WTC11 (cell line): ENCODE measurements around the gene EPO. TPM values are rescaled to one million over a fixed set of nuclear protein-coding genes. Genes with fewer than 3 reads are reported as not detected.

Source experiments
- ATAC-seq: fragments of 200-7000 bp; cut with Tn5 transposase; 2 replicates; pipeline ENCODE4 v1.10.0; 2021; ENCODE audit warnings: mild to moderate bottlenecking, moderate library complexity
- CTCF ChIA-PET: fragments of 300-600 bp; sonication (Branson Sonifier 250); formaldehyde crosslinking; loops from one replicate; lab custom pipeline; 2021; ENCODE audit warnings: antibody characterized with exemption; lab: Charles Lee
- POLR2A ChIA-PET: fragments of 350-600 bp; sonication (Branson Sonifier 250); formaldehyde crosslinking; loops from one replicate; lab custom pipeline; 2021; ENCODE audit warnings: antibody characterized with exemption; lab: Charles Lee
- DNase-seq: peaks from one replicate; pipeline ENCODE4 v3.0.0; 2021; ENCODE audit warnings: low spot score
- H3K27ac Mint-ChIP-seq: 2 replicates; pipeline ENCODE4 v1.8.0; 2021; ENCODE audit warnings: mixed read lengths
- H3K27me3 Mint-ChIP-seq: 2 replicates; pipeline ENCODE4 v1.8.0; 2021; ENCODE audit warnings: low read depth, mild to moderate bottlenecking, moderate library complexity, mixed read lengths
- H3K36me3 Mint-ChIP-seq: 2 replicates; pipeline ENCODE4 v1.8.0; 2021; ENCODE audit warnings: mixed read lengths
- H3K4me1 Mint-ChIP-seq: 2 replicates; pipeline ENCODE4 v1.8.0; 2022; ENCODE audit warnings: mixed read lengths
- H3K4me3 Mint-ChIP-seq: 2 replicates; pipeline ENCODE4 v1.8.0; 2021; ENCODE audit warnings: mild to moderate bottlenecking, moderate library complexity, mixed read lengths
- H3K9me3 Mint-ChIP-seq: 2 replicates; pipeline ENCODE4 v1.8.0; 2021; ENCODE audit warnings: mixed read lengths
- EMX1 ChIP-seq: fragments of 250-450 bp; sonication (Bioruptor Pico); IDR thresholded peaks from 2 replicates; pipeline ENCODE4 v1.8.0; 2021; ENCODE audit warnings: mild to moderate bottlenecking
- FOXP1 ChIP-seq: sonication (generic); formaldehyde crosslinking; IDR thresholded peaks from 2 replicates; pipeline ENCODE4 v1.8.0; 2022; ENCODE audit warnings: missing genetic modification reagents, mild to moderate bottlenecking, moderate library complexity, borderline replicate concordance
- IRF1 ChIP-seq: sonication (generic); formaldehyde crosslinking; IDR thresholded peaks from 2 replicates; pipeline ENCODE4 v1.8.0; 2023; ENCODE audit warnings: missing genetic modification reagents
- JAZF1 ChIP-seq: fragments of 250-450 bp; sonication (Bioruptor Pico); IDR thresholded peaks from 2 replicates; pipeline ENCODE4 v1.9.0; 2021; ENCODE audit warnings: moderate library complexity, mild to moderate bottlenecking, inconsistent platforms
- MAX ChIP-seq: sonication (generic); formaldehyde crosslinking; IDR thresholded peaks from 2 replicates; pipeline ENCODE4 v1.8.0; 2022; ENCODE audit warnings: mild to moderate bottlenecking, missing genetic modification reagents
- NFATC4 ChIP-seq: fragments of 250-450 bp; sonication (Bioruptor Pico); IDR thresholded peaks from 2 replicates; pipeline ENCODE4 v1.9.0; 2021; ENCODE audit warnings: mild to moderate bottlenecking
- NFYB ChIP-seq: sonication (generic); formaldehyde crosslinking; conservative IDR thresholded peaks from 2 replicates; pipeline ENCODE4 v1.8.0; 2022; ENCODE audit warnings: low read depth, missing genetic modification reagents
- STAT6 ChIP-seq: sonication (generic); formaldehyde crosslinking; conservative IDR thresholded peaks from 2 replicates; pipeline ENCODE4 v1.8.1; 2023; ENCODE audit warnings: mild to moderate bottlenecking, low read depth, missing genetic modification reagents, moderate library complexity
- TP53 ChIP-seq: sonication (generic); formaldehyde crosslinking; IDR thresholded peaks from 2 replicates; pipeline ENCODE4 v1.8.1; 2023; ENCODE audit warnings: mild to moderate bottlenecking, missing genetic modification reagents
- ZNF121 ChIP-seq: sonication (generic); formaldehyde crosslinking; IDR thresholded peaks from 2 replicates; pipeline ENCODE4 v1.8.0; 2023; ENCODE audit warnings: missing genetic modification reagents
- ZNF219 ChIP-seq: sonication (generic); formaldehyde crosslinking; IDR thresholded peaks from 2 replicates; pipeline ENCODE4 v1.8.0; 2023; ENCODE audit warnings: missing genetic modification reagents, mild to moderate bottlenecking, borderline replicate concordance
- total RNA-seq: library from RNA; stranded (reverse); gene quantifications from 3 replicates; pipeline ENCODE4 v1.2.3, GENCODE V29; 2021
- TF ChIP-seq, protein P1 (sequence below): sonication (generic); formaldehyde crosslinking; IDR thresholded peaks from 2 replicates; pipeline ENCODE4 v1.8.0; 2022; ENCODE audit warnings: mild to moderate bottlenecking, missing genetic modification reagents
- TF ChIP-seq, protein P2 (sequence below): fragments of 250-450 bp; sonication (Bioruptor Pico); IDR thresholded peaks from 2 replicates; pipeline ENCODE4 v1.9.0; 2021; ENCODE audit warnings: mild to moderate bottlenecking
- TF ChIP-seq, protein P3 (sequence below): sonication (generic); formaldehyde crosslinking; IDR thresholded peaks from 2 replicates; pipeline ENCODE4 v1.8.1; 2022; ENCODE audit warnings: low read depth, mild to moderate bottlenecking, moderate library complexity, missing genetic modification reagents, borderline replicate concordance

Gene EPO
- total RNA-seq, 1 experiment from 2014 or later = 0.63 TPM

GRCh38 chr7:100685049-100685605 lies 35.1 kb upstream of the EPO start:
- TF ChIP-seq FOXP1 (CRISPR knock-in tag) = no peak
- no peak for TF ChIP-seq JAZF1
- no peak for TF ChIP-seq NFYB (CRISPR knock-in tag)
- no peak for TF ChIP-seq MAX (CRISPR knock-in tag)
- no peak for TF ChIP-seq IRF1
- TF ChIP-seq ZNF219 (CRISPR knock-in tag) = no peak
- ChIA-PET CTCF (interaction anchor here (0.7 to 3.4 kb wide), 3 partner anchors 20 to 59 kb away, joined by 3 to 12 read pairs (median 4); partner anchors contain the start of gene POP7), POLR2A (interaction anchor here (0.8 kb wide), 1 partner anchor 10 kb away, joined by 12 read pairs; no protein-coding TSS in a partner anchor)
- no peak for ATAC-seq
- Mint-ChIP-seq H3K27me3 (no peaks in the 10 kb centered on the region), H3K9me3 (no peaks in the 10 kb centered on the region), H3K4me3 (no peak overlapping the region), H3K27ac (no peak overlapping the region), H3K36me3 (peaks cover 29% of the 10 kb centered on the region), H3K4me1 (peaks cover 10% of the 10 kb centered on the region; the same call in 1 of the 2 replicates)
- DNase-seq = no peak

DNA sequence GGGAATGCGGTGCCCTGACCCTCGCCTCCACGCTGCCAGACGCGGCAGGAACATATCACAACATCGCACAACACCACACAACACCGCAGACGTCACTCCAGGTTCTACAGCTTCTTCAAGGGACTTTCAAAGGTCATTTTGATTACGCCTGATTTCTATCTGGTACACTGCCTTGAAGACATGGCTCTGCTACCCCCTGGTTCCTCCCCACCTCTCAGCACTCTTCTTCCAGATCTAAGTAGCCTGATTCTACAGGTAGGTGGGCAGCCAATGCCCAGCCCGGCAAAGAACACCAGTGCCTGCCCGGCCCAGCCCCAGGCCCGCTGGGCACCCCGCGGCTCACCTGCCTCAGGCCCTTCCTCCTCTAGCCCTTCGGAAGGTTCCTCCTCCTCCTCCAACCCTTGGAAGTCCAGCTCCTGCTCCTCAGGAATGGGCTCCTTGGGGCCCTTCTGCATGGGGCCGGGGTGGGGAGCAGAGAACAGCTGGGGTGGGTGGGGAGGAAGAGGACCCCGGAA lies 34.6 kb upstream of the EPO start:
- peaks cover 27% of the 10 kb centered on the region for H3K36me3 Mint-ChIP-seq
- no peak overlapping the region for H3K27ac Mint-ChIP-seq
- CTCF ChIA-PET = interaction anchor here (0.7 to 3.4 kb wide), 4 partner anchors 20 to 59 kb away, joined by 3 to 12 read pairs (median 4); partner anchors contain the start of gene POP7

More for the DNA sequence above, 34.6 kb upstream of the EPO start:
- H3K27me3 Mint-ChIP-seq = no peaks in the 10 kb centered on the region
- ATAC-seq = no peak
- POLR2A ChIA-PET = interaction anchor here (0.8 kb wide), 1 partner anchor 11 kb away, joined by 12 read pairs; no protein-coding TSS in a partner anchor
- peaks cover 8% of the 10 kb centered on the region; the same call in 1 of the 2 replicates for H3K4me1 Mint-ChIP-seq
- TF ChIP-seq NFYB (CRISPR knock-in tag) (no peak), ZNF121 (no peak), NFATC4 (CRISPR knock-in tag) (no peak), EMX1 (no peak), STAT6 (no peak), TP53 (CRISPR knock-in tag) (no peak)
- TF ChIP-seq, protein P1, sequence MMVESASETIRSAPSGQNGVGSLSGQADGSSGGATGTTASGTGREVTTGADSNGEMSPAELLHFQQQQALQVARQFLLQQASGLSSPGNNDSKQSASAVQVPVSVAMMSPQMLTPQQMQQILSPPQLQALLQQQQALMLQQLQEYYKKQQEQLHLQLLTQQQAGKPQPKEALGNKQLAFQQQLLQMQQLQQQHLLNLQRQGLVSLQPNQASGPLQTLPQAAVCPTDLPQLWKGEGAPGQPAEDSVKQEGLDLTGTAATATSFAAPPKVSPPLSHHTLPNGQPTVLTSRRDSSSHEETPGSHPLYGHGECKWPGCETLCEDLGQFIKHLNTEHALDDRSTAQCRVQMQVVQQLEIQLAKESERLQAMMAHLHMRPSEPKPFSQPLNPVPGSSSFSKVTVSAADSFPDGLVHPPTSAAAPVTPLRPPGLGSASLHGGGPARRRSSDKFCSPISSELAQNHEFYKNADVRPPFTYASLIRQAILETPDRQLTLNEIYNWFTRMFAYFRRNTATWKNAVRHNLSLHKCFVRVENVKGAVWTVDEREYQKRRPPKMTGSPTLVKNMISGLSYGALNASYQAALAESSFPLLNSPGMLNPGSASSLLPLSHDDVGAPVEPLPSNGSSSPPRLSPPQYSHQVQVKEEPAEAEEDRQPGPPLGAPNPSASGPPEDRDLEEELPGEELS (CRISPR knock-in tag) = no peak
- TF ChIP-seq, protein P2, sequence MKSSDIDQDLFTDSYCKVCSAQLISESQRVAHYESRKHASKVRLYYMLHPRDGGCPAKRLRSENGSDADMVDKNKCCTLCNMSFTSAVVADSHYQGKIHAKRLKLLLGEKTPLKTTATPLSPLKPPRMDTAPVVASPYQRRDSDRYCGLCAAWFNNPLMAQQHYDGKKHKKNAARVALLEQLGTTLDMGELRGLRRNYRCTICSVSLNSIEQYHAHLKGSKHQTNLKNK = no peak
- TF ChIP-seq, protein P3, sequence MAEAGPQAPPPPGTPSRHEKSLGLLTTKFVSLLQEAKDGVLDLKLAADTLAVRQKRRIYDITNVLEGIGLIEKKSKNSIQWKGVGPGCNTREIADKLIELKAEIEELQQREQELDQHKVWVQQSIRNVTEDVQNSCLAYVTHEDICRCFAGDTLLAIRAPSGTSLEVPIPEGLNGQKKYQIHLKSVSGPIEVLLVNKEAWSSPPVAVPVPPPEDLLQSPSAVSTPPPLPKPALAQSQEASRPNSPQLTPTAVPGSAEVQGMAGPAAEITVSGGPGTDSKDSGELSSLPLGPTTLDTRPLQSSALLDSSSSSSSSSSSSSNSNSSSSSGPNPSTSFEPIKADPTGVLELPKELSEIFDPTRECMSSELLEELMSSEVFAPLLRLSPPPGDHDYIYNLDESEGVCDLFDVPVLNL = no peak
- no peak for DNase-seq
- H3K9me3 Mint-ChIP-seq = no peaks in the 10 kb centered on the region
- H3K4me3 Mint-ChIP-seq = no peak overlapping the region
